ENCODE data around the gene UBP1.

GRCh38 chr3:33456756-33457155 is 16.6 kb upstream of the UBP1 start:
- no peak for TF ChIP-seq CTCF (optimal IDR thresholded peaks at IDR 0.05 in 1 of 3, IDR thresholded peaks at IDR 0.05 in 1 of 3, conservative IDR thresholded peaks at IDR 0.05 in 1 of 3; ENCODE audit: extremely low read depth in 1 of 3, insufficient read depth in 2 of 3, low read length in 3 of 3)
- TF ChIP-seq EZH2 (IDR thresholded peaks at IDR 0.05; ENCODE audit: low read length), result no peak
